NCI-H82 (cell line): ENCODE data around the gene PAX3.

ENCODE experiments used
- DNase-seq: peaks from one replicate; lab custom pipeline; 2025; lab: John Stamatoyannopoulos, UW

PAX3 gene

DNA sequence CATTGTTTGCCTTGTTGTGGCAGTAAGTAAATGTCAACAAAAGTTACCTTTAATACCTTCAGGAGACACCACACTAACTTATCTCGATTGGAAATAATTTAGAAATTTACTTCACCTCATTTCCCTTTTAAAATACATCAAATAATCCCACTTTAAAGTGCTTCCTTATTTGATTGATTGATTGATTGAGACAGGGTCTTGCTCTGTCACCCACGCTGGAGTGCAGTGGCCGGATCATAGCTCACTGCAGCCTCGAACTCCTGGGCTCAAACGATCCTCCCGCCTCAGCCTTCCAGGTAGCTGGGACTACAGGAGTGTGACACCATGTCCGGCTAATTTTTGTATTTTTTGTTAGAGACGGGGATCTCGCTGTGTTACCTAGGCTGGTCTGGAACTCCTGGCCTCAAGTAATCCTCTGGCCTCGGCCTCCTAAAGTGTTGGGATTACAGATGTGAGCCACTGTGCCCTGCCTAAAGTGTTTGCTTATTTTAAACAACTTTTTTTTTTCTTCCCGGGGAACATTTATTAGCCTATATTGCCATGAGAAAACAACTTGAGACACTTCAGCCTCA, 12.0 kb upstream of the PAX3 start:
- DNase-seq, result no peak

DNA sequence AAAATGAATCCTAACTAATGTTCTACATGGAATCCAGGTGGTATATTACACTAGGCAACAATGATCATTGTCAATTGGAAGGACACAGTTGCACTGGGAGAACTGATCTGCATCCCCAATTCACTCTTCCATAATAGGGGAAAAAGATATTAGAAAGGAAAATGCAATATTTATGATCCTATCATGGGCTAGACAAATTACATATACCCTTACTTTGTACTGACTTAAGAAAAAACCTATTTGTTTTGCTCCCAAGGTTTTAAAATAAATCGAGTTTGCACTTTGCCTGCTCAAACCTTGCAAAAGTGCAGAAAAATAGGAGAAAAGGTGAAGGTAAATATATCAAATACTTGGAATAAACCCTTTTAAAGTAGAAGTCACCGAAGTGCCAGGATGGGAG, 11.0 kb upstream of the PAX3 start:
- DNase-seq, result no peak

DNA sequence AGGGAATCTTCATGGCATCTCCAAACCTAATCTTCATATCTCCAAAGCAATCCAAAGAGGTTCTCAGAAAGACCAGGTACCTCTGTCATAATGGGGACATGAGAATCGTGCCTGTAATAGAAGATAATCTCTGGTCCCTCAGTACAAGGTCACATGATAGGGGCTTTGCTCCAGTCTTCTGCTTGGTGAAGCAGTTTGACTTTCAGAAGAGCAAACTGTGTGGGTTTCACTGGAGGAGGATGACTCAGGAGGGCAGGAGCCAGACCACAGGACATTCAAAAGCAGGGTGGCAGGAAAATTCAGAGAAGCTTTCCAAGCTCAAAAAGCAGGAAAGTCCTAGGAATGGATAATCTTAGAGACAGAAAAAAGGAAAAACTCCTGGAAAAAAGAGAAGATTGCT, 10.6 kb upstream of the PAX3 start:
- no peak for DNase-seq

DNA sequence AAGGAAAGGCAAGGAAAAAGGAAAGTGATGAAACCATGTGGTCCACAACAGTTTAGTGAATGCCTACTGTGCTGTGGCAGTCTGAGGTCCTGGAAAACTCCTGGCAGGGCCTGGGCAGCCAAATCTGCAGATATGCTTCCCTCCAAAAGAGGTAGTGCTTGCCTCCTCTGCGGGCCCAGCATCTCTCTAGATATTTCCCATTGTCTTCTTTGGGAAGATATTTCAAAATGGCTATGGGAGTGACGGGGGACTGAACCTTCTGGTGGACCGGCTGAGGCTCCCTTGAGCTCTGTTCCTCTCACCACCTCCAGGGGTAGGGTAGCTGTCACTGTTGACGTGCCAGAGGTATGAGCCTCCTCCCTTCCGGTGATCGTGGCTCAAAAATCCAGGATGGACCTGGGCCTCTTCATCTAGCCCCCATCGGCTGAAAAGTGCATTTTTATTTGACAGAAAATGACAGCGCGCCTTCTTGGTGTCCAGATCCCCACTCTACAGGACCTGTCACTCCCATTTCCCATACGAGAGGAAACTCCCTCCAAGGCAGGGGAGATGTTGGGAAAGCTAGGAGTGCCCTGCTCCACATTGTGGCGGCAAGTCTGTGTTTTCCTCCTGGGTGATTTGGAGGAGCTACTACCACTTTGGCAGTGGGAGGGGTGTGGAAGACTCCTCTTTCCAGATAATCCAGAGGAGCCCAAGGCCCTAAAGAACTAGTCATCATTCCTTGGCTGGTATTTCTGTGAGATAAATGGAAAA, 9.4 kb upstream of the PAX3 start:
- no peak for DNase-seq

DNA sequence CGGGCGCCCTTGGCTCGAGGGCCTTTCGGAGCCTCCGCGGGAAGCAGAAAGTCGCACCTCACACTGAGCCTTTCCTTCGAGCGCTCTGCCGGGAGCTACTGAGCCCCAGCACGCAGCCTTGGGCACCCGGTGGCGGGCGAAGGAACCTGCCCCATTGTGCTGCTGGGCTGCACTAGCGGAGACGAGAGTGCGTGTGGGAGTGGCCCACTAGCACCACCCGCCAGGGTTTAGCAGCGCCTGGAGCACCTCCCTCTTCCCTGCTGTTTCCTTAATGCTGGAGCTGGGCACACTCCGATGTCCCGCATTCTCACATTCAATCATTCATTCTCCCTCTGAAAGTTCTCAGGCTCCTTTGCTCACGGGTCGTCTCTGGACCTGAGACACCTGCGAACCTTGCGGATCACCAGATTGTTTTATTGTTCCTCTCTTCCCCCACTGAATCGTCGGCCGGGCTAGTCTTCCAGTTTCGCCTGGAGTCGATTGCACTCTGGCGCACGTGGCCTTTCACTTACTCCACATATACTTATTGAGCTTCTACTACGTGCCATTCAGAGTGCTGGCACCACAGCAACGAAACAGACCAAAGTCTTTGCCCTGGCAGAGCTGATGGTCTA, 8.5 kb upstream of the PAX3 start:
- DNase-seq, result peak; percentile 67

DNA sequence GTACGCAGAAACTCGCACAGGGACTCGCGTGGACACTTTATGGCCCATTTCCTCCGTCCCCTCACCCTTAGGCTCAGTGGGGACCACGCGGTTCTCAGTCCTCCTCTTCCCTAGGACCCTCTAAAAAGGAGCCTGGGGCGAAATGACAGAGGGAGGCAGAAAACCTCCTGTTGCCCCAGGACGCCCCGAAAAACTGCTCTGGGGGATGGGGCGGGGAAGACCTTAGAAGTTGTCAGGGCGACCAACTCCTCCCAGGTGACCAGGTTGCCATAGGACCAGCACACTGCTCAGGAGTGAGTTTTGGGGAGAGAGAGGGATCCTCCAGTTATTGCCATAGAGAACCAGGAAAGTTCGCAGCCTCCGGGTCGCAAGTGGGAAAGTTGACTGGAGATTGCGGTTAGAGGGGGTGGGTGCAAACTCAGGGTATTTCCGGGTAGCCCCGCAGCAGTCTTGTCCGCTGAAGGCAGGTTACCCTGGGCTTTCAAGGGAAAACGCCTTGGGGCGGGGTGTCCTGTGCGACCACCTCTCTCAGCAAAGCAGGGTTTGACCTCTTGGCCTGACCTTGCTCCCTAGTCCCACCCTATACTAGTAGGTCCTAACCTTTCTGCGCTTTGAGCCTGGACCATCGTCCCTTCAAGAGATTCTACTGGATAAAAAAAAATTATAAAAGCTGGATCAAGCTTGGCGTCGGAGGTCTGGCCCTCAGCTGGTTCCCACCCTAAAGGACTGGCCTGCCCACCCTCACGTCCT, 7.8 kb upstream of the PAX3 start:
- DNase-seq, result no peak

DNA sequence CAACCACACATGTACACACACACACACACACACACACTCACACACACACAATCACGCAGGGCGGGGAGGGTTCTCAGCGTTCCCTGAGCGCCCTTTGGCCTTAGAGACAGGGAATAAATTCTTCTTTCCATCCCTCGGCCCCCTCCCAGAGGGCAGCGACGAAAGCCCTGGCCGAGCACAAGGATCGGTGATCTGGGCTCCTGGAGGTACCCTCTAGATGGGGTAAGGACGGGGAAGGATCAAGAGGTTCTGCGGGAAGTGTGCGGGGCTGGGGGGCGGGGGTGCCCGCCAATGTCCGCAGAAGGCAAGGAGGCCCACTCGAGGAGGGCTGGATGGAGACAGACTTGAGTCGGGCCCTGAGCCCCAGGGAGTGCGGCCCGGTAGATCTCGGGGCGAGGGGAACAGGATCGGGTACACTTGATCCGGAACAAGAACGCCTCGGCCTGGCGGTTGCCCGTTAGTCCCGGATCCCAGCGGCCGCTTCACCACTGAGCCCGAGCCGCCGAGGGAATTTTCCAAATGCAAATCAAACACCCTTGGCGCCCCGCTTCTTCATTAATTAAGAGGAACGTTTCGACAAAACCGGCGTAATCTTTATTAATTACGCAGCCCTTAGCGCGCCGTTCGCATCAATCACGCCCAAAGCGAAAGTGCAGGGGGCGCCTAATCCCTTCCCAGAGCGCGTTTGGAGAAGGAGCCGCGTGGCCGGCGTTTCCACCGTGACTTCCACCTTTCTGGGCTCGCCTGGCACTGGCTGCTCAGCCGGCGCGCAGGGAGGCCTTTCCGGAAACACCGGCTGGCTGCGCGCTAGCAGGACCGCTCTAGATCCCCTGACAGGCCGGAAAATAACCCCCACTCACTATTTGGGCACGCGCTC, 7.0 kb upstream of the PAX3 start:
- peak; percentile 77 for DNase-seq

DNA sequence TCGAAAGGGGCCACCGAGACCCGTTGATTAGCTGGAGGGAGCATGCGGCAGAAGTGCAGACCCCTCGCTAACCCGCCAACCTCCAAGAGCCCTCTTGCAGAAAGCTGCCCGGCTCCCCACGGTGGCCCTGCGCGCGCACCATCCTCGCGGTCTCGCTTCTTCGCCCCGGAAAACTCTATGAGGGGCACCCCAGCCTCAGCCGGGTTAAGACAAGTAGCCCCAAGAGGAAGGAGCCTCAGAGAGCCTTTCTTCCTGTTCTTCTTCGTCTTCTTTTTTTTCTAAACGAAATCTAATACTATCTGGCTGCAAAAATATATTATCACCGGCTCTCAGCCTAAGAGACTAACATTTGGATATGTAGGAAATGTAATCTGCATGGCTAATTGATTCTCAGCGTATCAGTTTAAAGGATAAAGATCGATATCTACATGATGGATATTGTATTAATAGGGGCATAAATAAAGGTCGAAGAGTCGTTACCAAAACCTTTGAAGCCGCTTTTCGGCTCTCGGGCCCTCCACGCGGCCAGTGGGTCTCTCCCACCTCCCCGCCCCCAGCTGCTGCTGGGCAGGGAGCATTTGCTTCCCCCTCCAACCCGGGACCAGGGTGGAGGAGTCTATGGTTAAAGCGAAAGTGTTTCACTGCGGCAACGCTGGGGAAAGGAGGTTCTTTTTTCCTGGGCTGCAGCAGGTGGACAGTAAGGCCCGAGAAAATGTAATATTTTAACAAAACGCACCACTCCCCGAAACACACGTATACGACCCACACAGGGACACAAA, 6.1 kb upstream of the PAX3 start:
- DNase-seq, result peak; percentile 18

DNA sequence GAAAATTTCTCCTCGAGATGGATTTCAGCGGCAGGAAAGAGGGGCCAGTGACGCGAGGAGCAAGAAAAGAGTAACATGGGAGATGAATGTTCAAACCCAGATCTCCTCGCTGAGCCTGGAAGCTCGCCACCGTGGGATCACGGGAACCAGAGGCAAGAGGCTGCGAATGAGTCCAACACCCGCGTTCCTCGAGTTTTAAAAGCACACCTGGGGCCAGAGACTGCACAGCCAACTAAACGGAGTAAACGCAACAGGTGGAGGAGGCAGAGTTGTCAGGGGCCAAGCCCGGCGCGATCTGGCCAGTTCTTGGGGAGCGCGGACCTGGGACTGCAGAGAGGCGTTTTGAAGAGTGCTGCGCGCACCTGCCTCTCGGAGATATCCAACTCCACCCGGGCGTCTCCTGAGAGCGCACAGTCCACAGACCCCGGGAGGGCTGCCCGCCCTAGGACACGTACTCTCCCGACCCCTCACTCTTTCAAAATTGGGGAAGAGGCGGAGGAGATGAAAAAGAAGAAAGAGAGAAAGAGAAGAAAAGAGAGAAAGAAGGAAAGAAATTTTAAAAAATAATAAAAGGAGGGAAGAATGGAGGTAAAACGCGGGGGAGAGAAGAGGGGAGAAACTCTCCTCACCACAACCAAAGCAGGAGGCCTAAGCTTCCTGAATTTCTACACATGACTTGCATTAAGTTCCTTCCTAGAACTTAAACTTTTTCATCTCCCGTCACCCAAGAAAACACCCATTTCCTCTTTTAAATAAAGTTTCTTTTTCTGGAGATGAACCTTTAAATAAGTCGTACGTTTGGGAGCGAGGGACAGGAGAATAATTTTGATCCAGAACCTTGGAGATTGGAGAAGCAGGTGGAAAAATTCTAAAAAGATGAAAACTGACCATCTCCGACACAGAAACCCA, 5.3 kb upstream of the PAX3 start:
- DNase-seq, result no peak

DNA sequence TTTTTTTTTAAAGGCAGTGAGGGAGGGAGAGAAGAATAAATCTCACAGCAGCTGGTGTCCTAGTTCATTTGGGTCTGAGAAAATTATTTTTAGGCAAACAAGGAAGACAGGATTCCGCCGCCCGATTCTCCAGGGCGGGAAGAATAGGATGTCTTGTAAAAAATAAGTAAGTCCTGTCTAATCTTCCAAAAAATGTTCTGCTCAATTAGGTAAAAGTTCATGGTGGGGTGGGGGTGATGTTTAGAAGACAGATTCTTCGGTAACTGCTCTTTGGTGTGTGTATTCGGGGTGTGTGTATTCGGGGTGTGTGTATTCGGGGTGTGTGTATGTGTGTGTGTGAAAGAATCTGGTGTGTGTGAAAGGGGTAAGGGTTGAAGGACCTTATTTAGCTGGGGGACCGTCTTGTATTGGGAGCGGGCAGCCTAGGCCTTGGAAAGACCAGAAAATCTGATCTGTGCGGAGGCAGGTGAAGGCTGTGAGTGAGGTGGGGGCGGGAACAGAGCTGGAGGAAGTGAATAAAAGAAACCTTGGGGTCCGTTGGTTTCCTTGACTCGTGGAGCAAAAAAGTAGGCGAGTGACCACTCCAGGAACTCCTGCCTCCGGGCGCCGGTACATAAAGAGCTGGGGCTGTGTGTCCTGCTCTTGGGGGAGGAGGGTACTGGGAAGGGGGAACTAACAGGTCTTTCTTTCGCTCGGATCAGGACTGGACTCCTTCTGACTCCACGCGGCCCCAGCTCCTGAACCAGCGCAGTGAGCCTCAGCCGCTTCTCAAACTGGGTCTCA, 4.4 kb upstream of the PAX3 start:
- no peak for DNase-seq

DNA sequence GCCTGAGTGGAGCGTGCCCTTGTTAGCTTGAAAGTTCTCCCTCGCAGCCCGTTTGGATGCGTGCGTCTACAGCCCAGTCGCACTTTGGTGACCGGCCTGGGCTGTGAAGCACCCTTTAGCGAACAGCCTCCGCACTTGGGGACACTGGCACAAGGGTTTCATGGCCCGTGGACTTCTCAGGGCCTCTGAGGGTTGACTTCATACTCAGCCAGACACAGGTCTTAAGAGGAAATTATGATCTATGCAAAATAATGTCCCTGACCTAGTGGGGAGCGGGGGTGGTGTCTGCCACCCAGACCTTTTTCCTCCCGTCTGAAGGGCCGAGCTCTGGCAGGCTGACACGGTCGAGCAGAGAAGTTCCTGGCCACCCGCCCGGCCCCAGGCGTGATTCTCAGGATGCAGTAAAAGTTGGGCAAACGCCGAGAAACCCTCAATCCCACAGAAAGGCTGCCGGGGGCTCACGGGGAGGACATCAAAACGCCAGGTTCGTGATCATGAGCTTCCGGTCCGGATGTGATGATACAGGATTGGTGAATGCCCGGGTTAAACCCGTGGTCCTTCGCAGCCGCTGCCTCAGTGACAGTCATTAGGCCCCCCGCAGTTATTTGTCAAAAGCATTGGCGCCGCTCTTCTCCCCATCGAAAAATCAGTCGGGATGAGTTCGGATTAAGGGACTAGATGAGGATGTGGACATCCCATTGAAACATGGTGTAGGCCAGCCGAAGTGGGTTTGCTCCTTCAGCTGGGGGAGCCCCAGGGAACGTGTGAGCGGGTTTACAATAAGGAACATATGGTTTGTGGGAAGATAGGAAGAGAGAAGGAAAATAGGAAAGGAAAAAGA, 3.6 kb upstream of the PAX3 start:
- no peak for DNase-seq

DNA sequence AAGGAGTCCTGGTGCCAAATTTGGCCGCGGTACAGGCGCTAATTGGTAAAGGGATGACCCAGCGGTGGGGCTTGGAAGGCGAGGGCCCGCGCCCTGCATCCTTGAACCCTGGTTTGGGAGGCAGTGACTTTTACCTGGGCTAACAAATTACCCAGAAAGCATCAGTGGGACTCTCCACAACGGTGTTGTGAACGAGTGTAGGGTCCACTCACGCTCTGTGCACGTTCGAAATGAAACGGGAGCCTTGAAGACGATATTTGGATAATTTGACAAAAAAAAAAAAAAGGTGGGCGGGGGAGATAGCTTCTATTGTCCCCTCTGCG, 3.0 kb upstream of the PAX3 start:
- no peak for DNase-seq

DNA sequence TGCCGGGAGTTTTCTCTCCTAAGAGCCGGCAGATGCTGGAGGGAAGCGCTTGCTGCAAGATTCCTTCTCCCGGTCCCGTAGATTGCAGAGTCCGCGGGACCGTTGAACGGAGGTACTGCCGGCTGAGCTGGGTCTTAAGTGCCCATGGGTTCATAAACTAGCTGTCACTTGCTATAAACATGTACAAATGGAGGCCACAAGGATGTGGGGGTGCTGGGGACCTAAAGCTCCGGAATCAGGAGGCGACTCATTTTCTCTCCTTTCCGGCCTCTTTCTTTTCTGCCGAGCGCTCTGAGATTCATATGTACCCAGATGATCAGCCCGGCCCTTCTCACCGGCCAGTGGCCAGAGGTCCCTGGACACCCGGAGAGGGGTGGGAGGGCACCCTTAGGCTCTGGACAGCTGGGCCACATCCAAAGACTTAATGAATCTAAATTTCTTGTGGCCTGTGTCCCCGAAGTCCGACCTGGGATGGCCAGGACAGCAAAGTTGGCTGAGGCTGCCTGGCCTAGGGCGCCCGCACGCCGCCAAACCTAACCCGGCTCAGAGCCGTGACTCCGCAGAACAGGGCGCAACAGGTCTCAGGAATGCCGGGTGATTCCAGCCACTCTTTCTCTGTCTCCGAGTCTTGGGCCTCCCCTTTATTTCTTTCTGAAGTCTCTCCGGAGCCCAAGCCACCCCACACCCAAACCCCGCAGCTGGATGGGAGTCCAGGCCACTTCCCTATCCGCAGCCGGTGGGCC, 2.4 kb upstream of the PAX3 start:
- DNase-seq, result peak; percentile 28

DNA sequence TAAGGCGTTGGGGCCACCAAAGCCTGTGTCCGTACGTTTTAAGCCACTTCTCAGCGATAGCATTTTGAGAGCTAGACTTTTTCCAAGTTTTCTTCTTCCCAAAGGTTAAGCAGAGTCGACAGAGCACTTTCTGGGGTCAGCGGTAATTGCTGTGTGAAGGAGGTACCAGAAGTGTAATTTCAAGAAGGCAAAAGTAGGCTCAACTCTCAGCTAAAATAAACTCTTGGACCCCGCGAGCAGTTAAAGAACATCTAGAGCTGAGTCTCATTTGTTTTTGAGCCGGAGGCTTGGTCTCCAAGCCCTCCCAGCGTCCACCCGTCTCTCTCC, 1.9 kb upstream of the PAX3 start:
- no peak for DNase-seq

DNA sequence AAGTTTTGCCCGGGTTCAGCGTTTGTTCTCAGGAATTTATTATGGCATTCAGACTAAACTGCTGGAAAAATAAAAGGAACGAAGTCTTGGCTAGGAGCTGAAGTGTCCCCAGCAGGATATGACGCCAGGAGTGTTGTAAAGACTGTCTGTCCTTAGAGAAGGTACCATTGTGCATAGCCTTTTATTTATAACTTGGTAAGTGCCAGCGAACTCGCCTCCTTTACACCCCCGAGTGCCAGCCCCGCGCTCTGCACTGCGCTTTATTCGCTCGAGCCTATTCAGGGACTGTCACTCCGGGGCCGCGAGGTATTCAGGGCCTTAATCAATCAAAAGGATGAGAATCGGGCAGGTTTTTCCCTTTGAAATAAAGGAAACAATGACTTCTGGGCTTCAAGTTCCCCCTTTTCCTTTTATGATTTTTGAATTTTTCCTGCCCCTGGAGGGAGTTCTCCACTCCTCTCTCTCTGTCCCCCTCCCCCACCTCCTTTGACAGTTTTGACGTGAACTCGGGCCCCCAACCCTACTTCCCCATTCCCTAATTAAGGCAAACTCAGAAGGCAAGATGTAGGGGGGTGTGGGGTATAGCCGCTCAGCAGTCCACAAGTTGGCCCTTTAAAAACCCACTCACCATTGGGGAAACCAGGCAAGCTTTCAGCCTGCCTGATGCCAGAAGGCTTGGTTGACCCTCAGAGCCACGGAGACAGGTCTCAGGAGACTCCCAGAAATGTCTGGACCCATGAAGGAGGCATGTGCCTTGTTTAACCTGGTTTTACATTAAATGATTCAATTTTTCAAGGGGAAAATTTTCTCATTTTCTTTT, 1.3 kb upstream of the PAX3 start:
- no peak for DNase-seq

DNA sequence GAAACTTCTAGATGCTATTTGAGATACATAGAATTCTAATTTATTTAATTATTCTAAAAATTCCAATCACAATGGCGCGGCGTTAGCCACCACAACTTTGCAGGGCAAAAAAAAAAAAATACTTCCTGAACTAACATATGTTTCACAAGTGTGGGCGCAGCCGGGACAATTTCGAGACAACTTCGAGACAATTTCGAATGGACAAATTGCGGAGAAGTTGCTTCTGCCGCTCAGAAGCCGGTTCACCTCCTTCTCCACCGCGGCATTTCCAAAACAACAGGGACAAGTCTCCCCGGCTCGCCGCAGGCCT, 842 bp downstream of the PAX3 start:
- no peak for DNase-seq

DNA sequence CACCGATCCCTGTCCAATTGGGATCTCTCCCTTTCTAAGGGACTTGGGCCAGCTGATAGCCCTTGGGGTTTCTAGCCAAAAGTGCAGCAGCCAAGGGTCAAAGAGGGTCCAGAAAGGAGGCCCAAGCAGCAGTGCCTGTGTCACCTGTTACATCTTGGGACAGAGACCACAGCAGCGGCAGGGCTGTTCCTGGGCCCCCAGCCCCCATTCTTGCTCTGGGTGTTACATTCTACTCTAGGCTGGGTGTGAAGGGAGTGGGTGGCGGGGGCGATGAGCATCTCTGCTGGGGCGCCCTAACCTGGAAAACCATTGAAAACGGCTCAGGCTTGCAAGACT, 1.2 kb downstream of the PAX3 start:
- DNase-seq, result no peak
